Upper lobe of left lung (tissue), 4 donors: ENCODE results near the gene ABCD1.
"Not testable (repeated sequence)": the region's sequence is repeated elsewhere in the genome, so short reads cannot be mapped to it uniquely, and the experiment has no call there.

Source experiments
- EP300 ChIP-seq, 4 donors: sonication (generic); formaldehyde crosslinking; IDR thresholded peaks; one replicate each; pipeline ENCODE4 v1.5.1; 2017; ENCODE audit warnings: antibody characterized with exemption in 4 of 4, control low read depth in 2 of 4
- POLR2A ChIP-seq, 4 donors: fragments of 450-650 bp; IDR thresholded peaks; one replicate each; pipeline ENCODE4 v1.5.1; 2016 to 2017; ENCODE audit warnings: antibody characterized with exemption in 4 of 4, mild to moderate bottlenecking in 2 of 4
- POLR2AphosphoS5 ChIP-seq, 2 donors: sonication (generic); formaldehyde crosslinking; IDR thresholded peaks; one replicate each; pipeline ENCODE4 v1.5.1; 2017; ENCODE audit warnings: antibody characterized with exemption in 2 of 2
- TF ChIP-seq, protein P1 (sequence below), 6 experiments: fragments of 450-650 bp in 4 of 6; fragments of 200-600 bp in 2 of 6; sonication (generic) in 2 of 6; IDR thresholded peaks; one replicate each; pipeline ENCODE4 v1.5.1; 2016 to 2019; ENCODE audit warnings: antibody characterized with exemption in 6 of 6

DNA sequence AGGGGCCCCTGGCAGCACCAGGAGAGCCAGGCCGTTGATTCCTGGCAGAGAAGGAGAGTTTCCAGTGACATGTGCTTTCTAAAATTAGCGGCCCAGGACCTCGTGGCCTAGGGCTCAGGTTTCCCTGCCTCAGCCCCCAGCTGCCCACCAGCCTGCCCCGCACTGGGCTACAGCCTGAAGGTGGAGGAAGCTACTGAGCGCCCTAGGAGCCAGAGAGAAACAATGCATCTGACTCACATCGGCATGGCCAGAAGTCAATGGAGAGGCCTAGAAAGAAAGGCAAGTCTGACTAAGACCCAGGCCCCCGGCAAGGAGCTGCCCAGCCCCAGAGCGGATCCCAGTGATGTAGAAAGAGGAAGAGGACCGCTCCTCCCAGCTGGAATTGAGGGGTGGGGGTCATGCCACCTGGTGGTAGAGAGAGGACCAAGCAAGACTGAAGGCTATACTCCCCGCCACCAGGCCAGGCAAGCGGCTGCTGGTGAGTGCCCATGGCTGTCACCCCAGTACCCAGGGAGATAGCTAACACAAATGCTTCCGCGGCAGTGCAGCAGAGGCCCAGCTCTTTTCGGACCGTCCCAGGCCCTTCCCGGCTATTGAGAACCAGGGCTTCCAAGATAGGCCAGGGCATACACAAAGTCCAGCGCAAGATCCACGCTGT is 19.1 kb upstream of the ABCD1 start:
- TF ChIP-seq EP300, POLR2A, POLR2AphosphoS5 (IDR thresholded peaks at IDR 0.05): not testable (repeated sequence)
- TF ChIP-seq, protein P1, sequence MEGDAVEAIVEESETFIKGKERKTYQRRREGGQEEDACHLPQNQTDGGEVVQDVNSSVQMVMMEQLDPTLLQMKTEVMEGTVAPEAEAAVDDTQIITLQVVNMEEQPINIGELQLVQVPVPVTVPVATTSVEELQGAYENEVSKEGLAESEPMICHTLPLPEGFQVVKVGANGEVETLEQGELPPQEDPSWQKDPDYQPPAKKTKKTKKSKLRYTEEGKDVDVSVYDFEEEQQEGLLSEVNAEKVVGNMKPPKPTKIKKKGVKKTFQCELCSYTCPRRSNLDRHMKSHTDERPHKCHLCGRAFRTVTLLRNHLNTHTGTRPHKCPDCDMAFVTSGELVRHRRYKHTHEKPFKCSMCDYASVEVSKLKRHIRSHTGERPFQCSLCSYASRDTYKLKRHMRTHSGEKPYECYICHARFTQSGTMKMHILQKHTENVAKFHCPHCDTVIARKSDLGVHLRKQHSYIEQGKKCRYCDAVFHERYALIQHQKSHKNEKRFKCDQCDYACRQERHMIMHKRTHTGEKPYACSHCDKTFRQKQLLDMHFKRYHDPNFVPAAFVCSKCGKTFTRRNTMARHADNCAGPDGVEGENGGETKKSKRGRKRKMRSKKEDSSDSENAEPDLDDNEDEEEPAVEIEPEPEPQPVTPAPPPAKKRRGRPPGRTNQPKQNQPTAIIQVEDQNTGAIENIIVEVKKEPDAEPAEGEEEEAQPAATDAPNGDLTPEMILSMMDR (IDR thresholded peaks at IDR 0.05) = not testable (repeated sequence)
